ENCODE measurements around the gene HIVEP2.

DNA sequence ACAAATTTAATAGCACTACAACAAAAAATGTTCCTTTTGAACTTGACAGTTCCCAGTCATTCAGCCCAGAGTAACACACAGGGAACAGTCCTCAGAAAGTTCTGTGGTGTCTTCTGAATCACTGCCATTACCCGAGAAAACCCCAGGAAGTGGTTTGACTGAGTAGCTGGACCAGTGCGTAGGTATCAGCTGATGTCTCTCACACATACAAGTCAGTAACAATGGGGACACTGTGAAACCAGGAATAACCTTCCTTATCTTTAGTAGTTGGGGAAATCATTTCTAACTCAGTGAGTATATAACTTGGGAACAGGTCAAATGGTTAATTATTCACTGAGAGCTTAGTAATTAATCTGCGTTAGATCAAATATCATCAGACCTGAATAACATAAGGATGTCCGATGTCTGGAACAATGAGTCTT is 73.1 kb downstream of the HIVEP2 start:
- TF ChIP-seq, protein P1, sequence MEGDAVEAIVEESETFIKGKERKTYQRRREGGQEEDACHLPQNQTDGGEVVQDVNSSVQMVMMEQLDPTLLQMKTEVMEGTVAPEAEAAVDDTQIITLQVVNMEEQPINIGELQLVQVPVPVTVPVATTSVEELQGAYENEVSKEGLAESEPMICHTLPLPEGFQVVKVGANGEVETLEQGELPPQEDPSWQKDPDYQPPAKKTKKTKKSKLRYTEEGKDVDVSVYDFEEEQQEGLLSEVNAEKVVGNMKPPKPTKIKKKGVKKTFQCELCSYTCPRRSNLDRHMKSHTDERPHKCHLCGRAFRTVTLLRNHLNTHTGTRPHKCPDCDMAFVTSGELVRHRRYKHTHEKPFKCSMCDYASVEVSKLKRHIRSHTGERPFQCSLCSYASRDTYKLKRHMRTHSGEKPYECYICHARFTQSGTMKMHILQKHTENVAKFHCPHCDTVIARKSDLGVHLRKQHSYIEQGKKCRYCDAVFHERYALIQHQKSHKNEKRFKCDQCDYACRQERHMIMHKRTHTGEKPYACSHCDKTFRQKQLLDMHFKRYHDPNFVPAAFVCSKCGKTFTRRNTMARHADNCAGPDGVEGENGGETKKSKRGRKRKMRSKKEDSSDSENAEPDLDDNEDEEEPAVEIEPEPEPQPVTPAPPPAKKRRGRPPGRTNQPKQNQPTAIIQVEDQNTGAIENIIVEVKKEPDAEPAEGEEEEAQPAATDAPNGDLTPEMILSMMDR (IDR thresholded peaks at IDR 0.05), result no peak
- TF ChIP-seq POLR2A (IDR thresholded peaks at IDR 0.05), result no peak
